Measurements from ENCODE around the gene PODNL1. TPM values are rescaled to one million over a fixed set of nuclear protein-coding genes. Genes with fewer than 3 reads are reported as not detected.

PODNL1 gene
- total and polyA plus RNA-seq, 2 of the 8 experiments (the other 6 are each of a cell fraction or from before 2014, with no cell fraction given), result 1.0 to 1.5 TPM

- no peak overlapping the region for H3K9ac ChIP-seq (replicated peaks in 1 of 4; ENCODE audit: extremely low read depth in 1 of 4, low read depth in 3 of 4, low read length in 3 of 4)
- no peak overlapping the region for H3K27ac ChIP-seq (ENCODE audit: low read depth, low read length)
- H3K4me2 ChIP-seq (ENCODE audit: insufficient read depth in 1 of 2, low read depth in 2 of 2, low read length in 2 of 2), result no peak overlapping the region
- H3K23ac ChIP-seq (ENCODE audit: insufficient read length), result no peak overlapping the region
- H3K4ac ChIP-seq (replicated peaks; ENCODE audit: insufficient read length, low read depth, low read length), result no peak overlapping the region
- H4K8ac ChIP-seq (ENCODE audit: extremely low read depth, insufficient read depth, low read length), result no peak overlapping the region
- no peak overlapping the region for H3K18ac ChIP-seq (ENCODE audit: extremely low read depth, low read length)
- H2AK5ac ChIP-seq (ENCODE audit: low read depth, low read length), result no peak overlapping the region
- no peaks in the 10 kb centered on the region for H3K79me1 ChIP-seq (ENCODE audit: low read depth, low read length)
- no peaks in the 10 kb centered on the region for H4K20me1 ChIP-seq (replicated peaks in 1 of 2; ENCODE audit: control insufficient read depth in 1 of 2, insufficient read depth in 2 of 2, low read length in 2 of 2)
- FAIRE-seq (no peak), DNase-seq (ENCODE audit: low read depth in 1 of 2, low spot score in 2 of 2) (no peak)
- peaks cover 0 to 25% (median 19%) of the 10 kb centered on the region in 4 experiments; a peak in 6 of 8 replicates for H3K36me3 ChIP-seq (ENCODE audit: control insufficient read depth in 2 of 4, insufficient read depth in 4 of 4, low read length in 3 of 4)
- H2AFZ ChIP-seq (ENCODE audit: low read length), result no peak overlapping the region
- POLR2A ChIA-PET (ENCODE audit: partially characterized antibody), result interaction anchor here (4.6 kb wide), 1 partner anchor 12 kb away, joined by 48 read pairs; the partner anchor contains the start of gene DCAF15
- H2BK15ac ChIP-seq (ENCODE audit: low read length), result no peak overlapping the region
- no peak overlapping the region for H3K56ac ChIP-seq (replicated peaks; ENCODE audit: insufficient read length, low read depth, low read length)
- CTCF ChIA-PET (ENCODE audit: partially characterized antibody), result no interaction called here
- peaks cover 0 to 4% (median 0%) of the 10 kb centered on the region in 4 experiments; a peak in 2 of 7 replicates for H3K27me3 ChIP-seq (replicated peaks in 1 of 4; ENCODE audit: control insufficient read depth in 3 of 4, extremely low read depth in 1 of 4, insufficient read depth in 3 of 4, low read length in 3 of 4)
- no peak for TF ChIP-seq RNF2 (IDR thresholded peaks at IDR 0.05; ENCODE audit: borderline replicate concordance, low read depth, low read length, missing control alignments, poor library complexity, severe bottlenecking)
- TF ChIP-seq NANOG (IDR thresholded peaks at IDR 0.05; ENCODE audit: insufficient read depth, low read depth, low read length, poor library complexity, severe bottlenecking), result no peak
- no peak for TF ChIP-seq CBX5 (IDR thresholded peaks at IDR 0.05; ENCODE audit: low read depth, low read length)
- TF ChIP-seq SIRT6 (IDR thresholded peaks at IDR 0.05; ENCODE audit: low read length), result no peak
- TF ChIP-seq SUZ12 (IDR thresholded peaks at IDR 0.05; ENCODE audit: low read length), result no peak
- TF ChIP-seq CREB1 (IDR thresholded peaks at IDR 0.05), result no peak
- no peak for TF ChIP-seq TBP (IDR thresholded peaks at IDR 0.05; ENCODE audit: low read depth, low read length)
- TF ChIP-seq MAX (IDR thresholded peaks at IDR 0.05), result no peak
- no peak for TF ChIP-seq CBX8 (IDR thresholded peaks at IDR 0.05; ENCODE audit: borderline replicate concordance, low read depth, low read length)
- no peaks in the 10 kb centered on the region for H3K9me3 ChIP-seq (ENCODE audit: insufficient read depth in 2 of 2, low read depth in 1 of 2, low read length in 1 of 2)
- no peak overlapping the region for H3K4me3 ChIP-seq (ENCODE audit: extremely low read depth in 1 of 4, insufficient read depth in 2 of 4, low read depth in 3 of 4, low read length in 4 of 4)
- H4K91ac ChIP-seq (replicated peaks; ENCODE audit: insufficient read length, low read length), result no peak overlapping the region
- H3K14ac ChIP-seq (ENCODE audit: insufficient read length), result no peak overlapping the region
- WGBS, 2 experiments (ENCODE audit: extremely low coverage in 1 of 2, insufficient coverage in 1 of 2, insufficient read length in 1 of 2, insufficient replicate concordance in 2 of 2, low coverage in 1 of 2, low lambda C conversion rate in 2 of 2, missing lambda C conversion rate in 1 of 2), result 96% methylated on average over 5 of the region's 5 CpGs; no CpG with 5 or more reads in 1 of the 2 experiments
- no peak overlapping the region for H2BK12ac ChIP-seq (ENCODE audit: low read depth, low read length)
- no peak overlapping the region for H4K5ac ChIP-seq (ENCODE audit: insufficient read length, low read depth, low read length)
- H2BK120ac ChIP-seq (replicated peaks; ENCODE audit: low read depth, low read length), result no peak overlapping the region
- H2BK20ac ChIP-seq (ENCODE audit: low read length), result no peak overlapping the region
- peaks cover 0 to 9% (median 4%) of the 10 kb centered on the region in 4 experiments; a peak in 4 of 7 replicates for H3K4me1 ChIP-seq (replicated peaks in 1 of 4; ENCODE audit: control insufficient read depth in 3 of 4, insufficient read depth in 4 of 4, low read length in 3 of 4)
- H3K23me2 ChIP-seq (ENCODE audit: low read depth, low read length), result peaks cover 13% of the 10 kb centered on the region; the same call in 1 of the 2 replicates
- H3K79me2 ChIP-seq (ENCODE audit: control insufficient read depth in 1 of 2, insufficient read depth in 2 of 2, low read length in 2 of 2), result no peaks in the 10 kb centered on the region
- no peak overlapping the region for H2BK5ac ChIP-seq (ENCODE audit: low read depth, low read length)
Observed at GRCh38 chr19:13964776-13965175, 26.6 kb upstream of the PODNL1 start.

All from H1 (cell line).